H9 (cell line): ENCODE results near the gene TBL3. TPM values are rescaled to one million over a fixed set of nuclear protein-coding genes. Genes with fewer than 3 reads are reported as not detected.
A peak's percentile ranks its signal among the peaks of the same experiment; 100 is the strongest.

Experiments used
- DNase-seq: peaks from one replicate; pipeline ENCODE4 v3.0.0-alpha.2; 2017
- H2AFZ ChIP-seq: one replicate; pipeline ENCODE4 v1.6.1; 2013; ENCODE audit warnings: mild to moderate bottlenecking, low read length, control low read depth, moderate library complexity
- H2AK5ac ChIP-seq: 2 replicates; pipeline ENCODE4 v1.6.1; 2013; ENCODE audit warnings: low read length, control low read depth, mixed read lengths; ENCODE audit not compliant: insufficient read length
- H2BK120ac ChIP-seq: one replicate; pipeline ENCODE4 v1.6.1; 2013; ENCODE audit warnings: low read depth, mild to moderate bottlenecking, low read length, control low read depth, inconsistent platforms; ENCODE audit not compliant: poor library complexity, severe bottlenecking
- H2BK12ac ChIP-seq: 2 replicates; pipeline ENCODE4 v1.6.1; 2013; ENCODE audit warnings: low read length, control low read depth, mixed read lengths, low read depth; ENCODE audit not compliant: insufficient read length
- H2BK15ac ChIP-seq: 2 replicates; pipeline ENCODE4 v1.6.1; 2013; ENCODE audit warnings: low read depth, low read length, control low read depth
- H2BK20ac ChIP-seq: one replicate; pipeline ENCODE4 v1.6.1; 2013; ENCODE audit warnings: low read depth, mild to moderate bottlenecking, low read length, control low read depth, inconsistent platforms; ENCODE audit not compliant: poor library complexity, severe bottlenecking
- H2BK5ac ChIP-seq: 2 replicates; pipeline ENCODE4 v1.6.1; 2013; ENCODE audit warnings: low read length, control low read depth, mixed read lengths; ENCODE audit not compliant: insufficient read length
- H3K14ac ChIP-seq: 2 replicates; pipeline ENCODE4 v1.6.1; 2013; ENCODE audit warnings: low read length, control low read depth; ENCODE audit not compliant: insufficient read depth
- H3K18ac ChIP-seq: 2 replicates; pipeline ENCODE4 v1.6.1; 2013; ENCODE audit warnings: low read depth, mild to moderate bottlenecking, mixed read lengths, low read length, control low read depth; ENCODE audit not compliant: insufficient read length
- H3K23ac ChIP-seq: 2 replicates; pipeline ENCODE4 v1.6.1; 2013; ENCODE audit warnings: low read length, control low read depth, mixed read lengths, low read depth; ENCODE audit not compliant: insufficient read length
- H3K23me2 ChIP-seq: 2 replicates; pipeline ENCODE4 v1.6.1; 2013; ENCODE audit warnings: low read depth, mild to moderate bottlenecking, mixed read lengths, low read length, control low read depth; ENCODE audit not compliant: insufficient read length, poor library complexity, severe bottlenecking
- H3K27ac ChIP-seq: 2 replicates; pipeline ENCODE4 v1.5.1; 2013; ENCODE audit warnings: low read length, control low read depth, mixed read lengths, low read depth; ENCODE audit not compliant: insufficient read length
- H3K27me3 ChIP-seq: 2 replicates; pipeline ENCODE4 v1.6.1; 2013; ENCODE audit warnings: low read length, control low read depth, inconsistent platforms; ENCODE audit not compliant: insufficient read depth
- H3K4ac ChIP-seq: 2 replicates; pipeline ENCODE4 v1.6.1; 2013; ENCODE audit warnings: low read depth, mild to moderate bottlenecking, control low read depth, inconsistent platforms, low read length, moderate library complexity
- H3K4me1 ChIP-seq: 2 replicates; pipeline ENCODE4 v1.6.1; 2013; ENCODE audit warnings: low read length, control low read depth, inconsistent platforms; ENCODE audit not compliant: insufficient read depth
- H3K4me2 ChIP-seq: 2 replicates; pipeline ENCODE4 v1.6.1; 2013; ENCODE audit warnings: low read length, control low read depth, mixed read lengths; ENCODE audit not compliant: insufficient read length, insufficient read depth
- H3K56ac ChIP-seq: 2 replicates; pipeline ENCODE4 v1.6.1; 2013; ENCODE audit warnings: low read depth, mild to moderate bottlenecking, mixed read lengths, low read length, control low read depth; ENCODE audit not compliant: insufficient read length
- H3K79me1 ChIP-seq: 2 replicates; pipeline ENCODE4 v1.6.1; 2013; ENCODE audit warnings: low read depth, mild to moderate bottlenecking, moderate library complexity, low read length, control low read depth, inconsistent platforms; ENCODE audit not compliant: insufficient read depth, poor library complexity, severe bottlenecking
- H3K79me2 ChIP-seq: 2 replicates; pipeline ENCODE4 v1.6.1; 2013; ENCODE audit warnings: low read length, control low read depth, inconsistent platforms; ENCODE audit not compliant: insufficient read depth
- H3K9ac ChIP-seq: 2 replicates; pipeline ENCODE4 v1.6.1; 2013; ENCODE audit warnings: low read length, control low read depth, mixed read lengths; ENCODE audit not compliant: insufficient read length; ENCODE audit errors: extremely low read depth
- H3K9me3 ChIP-seq: one replicate; pipeline ENCODE4 v1.6.1; 2013; ENCODE audit warnings: low read depth, low read length, inconsistent platforms; ENCODE audit not compliant: control insufficient read depth
- H3T11ph ChIP-seq: one replicate; pipeline ENCODE4 v1.6.1; 2013; ENCODE audit warnings: mild to moderate bottlenecking, low read length, control low read depth, inconsistent platforms
- H4K20me1 ChIP-seq: one replicate; pipeline ENCODE4 v1.6.1; 2013; ENCODE audit not compliant: control insufficient read depth, insufficient read length, insufficient read depth
- H4K5ac ChIP-seq: 2 replicates; pipeline ENCODE4 v1.6.1; 2013; ENCODE audit warnings: low read depth, mild to moderate bottlenecking, mixed read lengths, low read length, control low read depth; ENCODE audit not compliant: insufficient read length
- H4K8ac ChIP-seq: replicated peaks from 2 replicates; pipeline ENCODE4 v1.6.1; 2013; ENCODE audit warnings: low read length, control low read depth, mixed read lengths, low read depth; ENCODE audit not compliant: insufficient read length
- H4K91ac ChIP-seq: 2 replicates; pipeline ENCODE4 v1.6.1; 2013; ENCODE audit warnings: low read depth, mild to moderate bottlenecking, moderate library complexity, mixed read lengths, low read length, control low read depth; ENCODE audit not compliant: insufficient read length
- H3K27ac Mint-ChIP-seq, 3 experiments: 2 replicates in 2 of 3; 3 replicates in 1 of 3; pipeline ENCODE4 v1.8.0; 2020 to 2021; ENCODE audit warnings: mixed read lengths in 3 of 3, mild to moderate bottlenecking in 1 of 3, moderate library complexity in 1 of 3
- H3K27me3 Mint-ChIP-seq: 2 replicates; pipeline ENCODE4 v1.8.0; 2021; ENCODE audit warnings: low read depth, mild to moderate bottlenecking, moderate library complexity, mixed read lengths
- H3K36me3 Mint-ChIP-seq, 3 experiments: 2 replicates in 2 of 3; 3 replicates in 1 of 3; pipeline ENCODE4 v1.8.0; 2020 to 2021; ENCODE audit warnings: low read depth in 3 of 3, mixed read lengths in 3 of 3; ENCODE audit not compliant: insufficient read depth in 1 of 3
- H3K4me1 Mint-ChIP-seq, 2 experiments: 2 replicates each; pipeline ENCODE4 v1.8.0; 2020; ENCODE audit warnings: mixed read lengths in 2 of 2
- H3K4me3 Mint-ChIP-seq, 2 experiments: 2 replicates in 1 of 2; 3 replicates in 1 of 2; pipeline ENCODE4 v1.8.0; 2020 to 2021; ENCODE audit warnings: mild to moderate bottlenecking in 2 of 2, mixed read lengths in 2 of 2, moderate library complexity in 1 of 2
- H3K9me3 Mint-ChIP-seq, 2 experiments: 2 replicates in 1 of 2; 3 replicates in 1 of 2; pipeline ENCODE4 v1.8.0; 2020; ENCODE audit warnings: mild to moderate bottlenecking in 2 of 2, mixed read lengths in 2 of 2, moderate library complexity in 1 of 2
- CTCF ChIP-seq: fragments of 200-600 bp; sonication (generic); conservative IDR thresholded peaks from 3 replicates; pipeline ENCODE4 v1.8.0; 2021; ENCODE audit warnings: antibody characterized with exemption, mild to moderate bottlenecking
- WGBS: extraction: QIAGEN DNeasy Blood & Tissue Kit; methylation state at CpG from one replicate; pipeline ENCODE4 v1.1.7; 2013; ENCODE audit warnings: missing lambda C conversion rate, low lambda C conversion rate, mixed read lengths; ENCODE audit not compliant: insufficient read length; ENCODE audit errors: extremely low coverage; 5-methylcytosine and 5-hydroxymethylcytosine counted together
- total RNA-seq: library from RNA; stranded (reverse); gene quantifications from 2 replicates; pipeline ENCODE4 v1.2.1, GENCODE V29; 2021

The TBL3 gene
- total RNA-seq, 1 experiment from 2014 or later, result 54.0 TPM

GRCh38 chr16:1985466-1986150, 13.8 kb downstream of the TBL3 start:
- Mint-ChIP-seq H3K9me3 (no peaks in the 10 kb centered on the region; a peak in 1 of 5 replicates), H3K4me3 (peak overlapping the region; percentile 85 to 88), H3K27me3 (peaks cover 50% of the 10 kb centered on the region), H3K27ac (no peak overlapping the region), H3K36me3 (peaks cover 0 to 20% (median 18%) of the 10 kb centered on the region in 3 experiments), H3K4me1 (peaks cover 30 to 34% of the 10 kb centered on the region in 2 experiments)
- Histone ChIP-seq H3K9ac (no peak overlapping the region), H3K14ac (no peak overlapping the region), H2BK120ac (no peak overlapping the region), H3K79me2 (no peaks in the 10 kb centered on the region; the same call in 1 of the 2 replicates), H2BK12ac (no peak overlapping the region), H2BK15ac (no peak overlapping the region), H3K79me1 (no peaks in the 10 kb centered on the region), H3K23me2 (peaks cover 23% of the 10 kb centered on the region), H3T11ph (no peak overlapping the region), H2AK5ac (no peak overlapping the region), H3K23ac (no peak overlapping the region), H3K27me3 (peaks cover 24% of the 10 kb centered on the region), H3K9me3 (no peaks in the 10 kb centered on the region), H2BK5ac (no peak overlapping the region), H3K4me1 (no peaks in the 10 kb centered on the region; the same call in 1 of the 2 replicates), H4K8ac (no peak overlapping the region), H4K91ac (no peak overlapping the region), H4K5ac (no peak overlapping the region), H3K27ac (no peak overlapping the region), H3K56ac (no peak overlapping the region), H3K4ac (no peak overlapping the region), H2AFZ (no peak overlapping the region), H4K20me1 (peaks cover 2% of the 10 kb centered on the region), H3K18ac (no peak overlapping the region), H3K4me2 (no peak overlapping the region), H2BK20ac (no peak overlapping the region)
- WGBS, result no CpG with 5 or more reads among the region's 14 CpGs
- no peak for TF ChIP-seq CTCF
- no peak for DNase-seq
